HG02884 (cell line): ENCODE data around the gene TBL1X.
"Not testable (repeated sequence)": the region's sequence is repeated elsewhere in the genome, so short reads cannot be mapped to it uniquely, and the experiment has no call there.

Experiments used
- ATAC-seq: cut with Tn5 transposase; IDR thresholded peaks from one replicate; pipeline ENCODE4 v1.9.1; 2021; ENCODE audit warnings: mild to moderate bottlenecking, moderate library complexity; ENCODE audit not compliant: unreplicated experiment

The TBL1X gene

DNA sequence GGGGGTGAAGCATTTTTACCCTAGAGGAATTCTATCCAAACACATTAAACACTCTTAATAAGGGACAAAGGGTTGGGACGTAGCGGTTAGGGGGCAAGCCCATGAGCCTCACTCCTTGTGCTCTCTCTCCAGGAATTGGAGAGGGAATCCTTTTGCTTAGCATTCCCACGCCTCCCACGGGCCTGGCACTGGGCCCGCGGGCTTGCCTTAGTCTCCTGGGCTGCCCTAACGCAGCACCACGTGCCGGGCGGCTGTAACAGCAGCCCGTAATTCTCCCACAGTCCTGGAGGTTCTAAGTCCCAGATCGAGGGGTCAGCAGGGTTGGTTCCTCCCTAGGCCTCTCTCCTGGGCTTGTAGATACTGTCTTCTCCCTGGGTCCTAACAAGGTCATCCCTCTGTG is 67.5 kb downstream of the TBL1X start:
- no peak for ATAC-seq

DNA sequence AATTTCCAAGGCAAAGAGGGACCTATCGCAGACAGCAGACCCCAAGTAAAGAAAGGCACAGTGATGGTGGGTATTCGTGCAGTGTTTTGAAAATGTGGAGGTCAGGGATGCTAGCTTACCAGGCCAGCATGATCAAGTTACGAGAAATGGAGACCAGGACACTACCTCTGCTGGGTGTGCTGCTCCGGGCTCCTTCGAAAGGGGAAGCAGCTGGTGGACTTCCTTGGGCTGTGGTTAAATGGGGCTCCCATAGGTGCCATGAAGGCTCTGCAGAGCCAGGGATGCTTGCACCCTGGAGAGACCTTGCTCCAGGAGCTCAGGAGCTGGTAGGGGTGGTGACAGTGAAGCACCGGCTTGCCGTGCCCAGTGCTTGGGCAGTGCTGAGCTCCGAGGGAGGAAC is 68.8 kb downstream of the TBL1X start:
- ATAC-seq: no peak

DNA sequence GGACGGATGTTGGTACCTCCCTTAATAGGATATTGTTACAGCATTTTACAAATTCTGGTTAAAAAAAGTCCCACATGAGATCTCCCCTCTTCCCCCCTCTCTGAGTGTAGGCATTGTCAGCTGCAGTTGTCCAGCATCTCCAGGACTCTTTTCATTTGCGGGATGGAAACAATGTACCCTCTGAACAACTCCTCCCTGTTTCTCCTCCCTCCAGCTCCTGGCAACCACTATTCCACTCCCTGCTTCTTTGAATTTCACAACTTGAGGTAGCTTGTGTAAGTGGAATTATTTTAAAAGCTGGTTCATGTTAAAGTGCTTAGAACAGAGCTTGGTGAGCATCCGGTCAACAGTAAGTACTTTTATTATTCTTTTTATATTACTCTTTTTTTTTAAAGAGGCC is 69.8 kb downstream of the TBL1X start:
- ATAC-seq: no peak

- ATAC-seq: no peak
Measured at GRCh38 chrX:9535101-9535500, 70.2 kb downstream of the TBL1X start.

DNA sequence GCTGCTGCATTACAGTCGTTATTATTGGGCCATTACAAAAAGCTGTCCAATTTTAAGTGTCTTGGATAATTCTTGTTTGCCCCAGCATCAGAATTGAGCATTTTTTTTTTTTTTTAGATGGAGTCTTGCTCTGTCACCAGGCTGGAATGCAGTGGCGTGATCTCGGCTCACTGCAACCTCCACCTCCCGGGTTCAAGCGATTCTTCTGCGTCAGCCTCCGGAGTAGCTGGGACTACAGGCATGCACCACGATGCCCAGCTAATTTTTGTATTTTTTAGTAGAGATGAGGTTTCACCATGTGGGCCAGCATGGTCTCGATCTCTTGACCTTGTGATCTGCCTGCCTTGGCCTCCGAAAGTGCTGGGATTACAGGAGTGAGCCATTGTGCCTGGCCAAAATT is 71.3 kb downstream of the TBL1X start:
- not testable (repeated sequence) for ATAC-seq

DNA sequence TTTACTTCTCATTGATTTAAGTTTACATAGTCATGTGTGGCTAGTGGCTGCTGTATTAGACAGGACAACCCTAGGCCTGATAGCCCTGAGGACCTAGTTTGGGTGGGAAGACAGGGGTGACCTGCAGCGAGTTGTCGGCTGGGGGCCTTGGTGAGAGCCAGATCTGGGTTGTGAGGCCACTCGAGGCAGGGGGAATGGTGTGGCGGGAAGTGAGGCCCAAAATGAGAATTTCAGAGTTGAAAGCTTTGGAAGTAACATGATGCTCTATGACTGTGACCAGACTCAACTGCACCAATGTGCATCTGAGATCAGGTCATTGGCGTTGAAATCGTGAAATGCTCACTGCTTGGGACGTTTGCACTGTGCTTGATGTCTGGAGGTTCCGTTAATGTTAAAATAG is 72.9 kb downstream of the TBL1X start:
- no peak for ATAC-seq

GRCh38 chrX:9538544-9539045 is 73.7 kb downstream of the TBL1X start:
- no peak for ATAC-seq

DNA sequence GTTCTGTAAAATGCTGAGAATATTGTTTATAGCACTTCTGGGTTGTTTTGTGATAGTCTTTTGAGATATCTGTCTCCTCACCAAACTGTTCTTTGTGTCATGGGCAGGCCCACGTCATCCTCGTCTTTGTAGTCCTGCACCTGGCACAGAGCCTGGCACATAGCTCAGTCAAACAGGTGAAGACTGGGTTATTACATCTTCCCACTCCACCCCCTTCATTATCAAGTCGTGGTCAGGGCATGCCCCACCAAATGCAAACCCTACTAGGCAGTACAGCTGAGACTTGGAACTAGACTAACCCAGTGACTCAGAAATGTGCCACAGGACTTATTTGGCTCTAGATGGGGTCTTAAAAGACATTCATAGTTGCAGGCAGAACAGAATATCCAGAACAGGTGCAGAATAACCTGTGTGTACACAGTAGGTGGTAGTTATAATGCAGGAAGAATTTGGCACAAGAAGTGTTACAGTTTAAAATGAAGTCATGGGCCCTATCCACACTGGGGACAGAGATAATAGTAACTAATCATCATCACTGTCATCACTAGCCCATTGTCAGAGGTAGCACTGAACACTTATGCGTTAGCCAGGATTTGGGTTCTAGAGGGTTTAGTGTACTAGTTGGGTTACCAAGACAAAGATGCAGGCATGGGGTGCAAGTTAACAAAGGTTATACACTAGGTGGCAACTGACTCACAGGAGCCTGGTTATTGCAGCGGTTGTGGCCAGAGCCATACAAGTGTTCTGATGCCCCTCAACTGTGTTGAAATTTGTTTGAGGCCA is 74.9 kb downstream of the TBL1X start:
- no peak for ATAC-seq

DNA sequence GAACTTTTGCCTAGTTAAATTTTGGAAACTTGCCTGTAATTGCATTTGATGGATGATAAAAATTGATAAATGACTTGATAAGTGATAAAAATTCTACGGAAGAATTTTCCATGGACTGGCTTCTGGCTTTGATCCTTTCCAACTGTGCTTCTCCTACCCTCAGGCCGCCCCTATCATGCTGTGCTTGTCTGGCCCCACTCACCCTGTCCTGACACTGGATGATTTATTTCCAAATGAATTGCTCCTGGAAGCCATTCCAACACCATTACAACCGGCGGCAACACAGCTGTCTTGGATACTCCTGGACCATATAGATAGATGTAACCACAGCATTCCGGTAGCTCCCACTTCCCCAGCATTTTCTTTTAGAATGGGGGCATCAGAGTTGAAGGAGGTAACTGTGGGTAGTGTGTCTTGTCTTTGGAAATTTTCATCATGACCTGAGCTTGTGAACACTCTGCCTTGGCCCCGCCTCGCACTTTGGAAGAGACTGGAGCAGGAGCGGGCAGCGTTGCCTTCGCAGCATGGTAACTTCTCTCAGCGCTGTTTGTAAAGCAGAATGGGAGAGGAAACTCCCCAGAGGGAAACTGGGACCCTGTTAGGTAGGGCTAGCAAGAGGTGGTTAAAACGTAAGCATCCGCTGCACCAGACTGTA is 77.4 kb downstream of the TBL1X start:
- no peak for ATAC-seq

GRCh38 chrX:9542761-9543111 is 77.9 kb downstream of the TBL1X start:
- no peak for ATAC-seq

- no peak for ATAC-seq
Measured at GRCh38 chrX:9555354-9555753, 90.5 kb downstream of the TBL1X start.

- ATAC-seq: no peak
Measured at GRCh38 chrX:9557091-9557490, 92.2 kb downstream of the TBL1X start.

DNA sequence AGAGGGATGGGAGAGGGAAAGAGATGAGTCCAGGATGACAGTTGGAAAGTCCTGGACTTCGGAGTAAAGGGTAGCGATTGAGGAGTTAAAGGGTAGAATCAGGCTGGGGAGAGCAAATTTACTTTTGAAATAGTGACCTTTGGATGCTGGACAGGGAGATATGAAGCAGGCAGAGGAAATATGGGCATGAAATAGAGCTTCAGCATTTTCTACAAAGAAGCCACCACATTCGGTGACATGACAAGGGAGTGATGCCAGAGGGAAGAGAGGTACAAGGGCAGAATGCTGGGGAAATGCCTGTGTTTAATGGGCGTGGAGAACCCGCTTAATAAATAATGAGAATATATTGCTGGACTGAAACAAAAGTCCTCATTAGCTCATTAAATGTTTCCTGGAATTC is 92.7 kb downstream of the TBL1X start:
- ATAC-seq: no peak

DNA sequence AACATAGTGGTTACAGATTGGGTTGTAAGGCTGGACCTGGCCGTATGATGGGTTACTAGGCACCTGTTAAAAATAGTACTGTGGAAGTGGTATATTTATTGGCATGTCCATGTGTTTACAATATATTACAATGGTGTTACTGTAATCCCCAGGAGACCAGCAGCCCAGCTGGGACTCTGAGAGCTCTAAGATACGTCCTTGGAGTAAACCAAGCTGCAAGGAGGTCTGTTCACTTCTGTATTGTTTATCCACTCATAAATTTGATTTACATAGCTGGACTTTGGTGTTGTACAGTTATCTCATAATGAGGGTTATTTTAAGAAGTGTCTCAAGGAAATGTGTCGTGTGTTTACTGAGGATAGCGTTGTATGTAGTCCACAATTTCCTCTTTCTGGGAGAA is 93.8 kb downstream of the TBL1X start:
- ATAC-seq: no peak

DNA sequence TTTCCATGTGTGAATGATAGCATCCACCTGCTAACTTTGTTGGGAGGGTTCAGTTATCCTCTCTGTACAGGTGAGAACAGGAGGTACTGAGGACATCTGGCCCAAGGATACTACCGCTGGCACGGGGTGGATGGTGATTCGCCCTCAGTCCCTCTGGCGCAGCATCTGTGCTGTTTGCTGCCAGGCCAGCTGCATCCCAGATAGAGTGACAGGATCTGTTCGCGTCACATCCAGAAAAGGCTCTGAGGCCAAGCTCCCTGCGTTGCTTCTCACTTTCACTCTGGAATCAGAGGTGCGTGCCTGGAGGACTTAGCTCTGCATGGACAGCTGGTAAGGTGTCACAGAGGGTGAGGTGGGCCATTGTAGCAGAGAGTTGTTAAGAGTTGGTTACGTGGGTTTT is 95.4 kb downstream of the TBL1X start:
- ATAC-seq: no peak

DNA sequence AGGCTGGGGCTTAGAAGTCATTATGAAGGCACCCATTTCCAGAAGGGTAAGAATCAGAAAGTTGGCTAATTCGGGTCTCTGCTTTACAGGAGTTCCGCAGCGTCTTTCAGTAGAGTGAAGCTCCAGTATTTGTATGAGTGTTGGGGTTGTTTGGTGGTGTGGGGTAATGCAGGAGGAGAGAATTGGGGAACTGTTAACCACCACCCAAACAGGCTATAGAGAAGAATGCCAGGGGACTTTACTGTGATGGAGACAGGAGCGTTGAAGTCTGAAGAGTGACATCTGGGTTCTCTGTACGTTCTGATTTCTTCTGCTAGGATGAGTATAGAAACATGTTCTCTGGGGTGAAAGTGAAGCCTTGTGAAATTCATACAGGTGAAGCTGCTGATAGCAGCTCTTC is 96.3 kb downstream of the TBL1X start:
- no peak for ATAC-seq

- ATAC-seq: no peak
Measured at GRCh38 chrX:9562851-9563250, 98.0 kb downstream of the TBL1X start.

DNA sequence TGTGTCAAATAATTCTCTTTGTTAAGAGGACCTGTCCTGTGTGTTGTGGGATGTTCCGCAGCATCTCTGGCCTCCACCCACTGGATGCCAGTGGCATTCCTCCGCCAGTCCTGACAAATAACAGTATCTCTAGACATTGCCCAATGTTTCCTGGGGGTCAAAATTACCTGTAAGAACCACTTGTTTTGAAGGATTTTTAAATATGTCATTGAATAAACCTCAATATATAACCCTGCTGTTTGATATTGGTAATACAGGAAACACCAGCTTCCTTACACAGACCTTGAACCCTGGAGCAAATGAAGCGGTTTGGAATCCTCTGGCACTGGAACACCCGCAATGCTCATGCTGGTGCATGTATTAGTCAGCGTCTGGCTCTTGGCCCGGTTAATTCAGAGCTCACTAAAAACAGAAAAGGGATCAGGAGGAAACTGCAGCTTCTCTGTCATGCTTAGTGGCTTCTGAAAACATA is 101.3 kb downstream of the TBL1X start:
- no peak for ATAC-seq

GRCh38 chrX:9569876-9570301 is 105.0 kb downstream of the TBL1X start:
- ATAC-seq: no peak

GRCh38 chrX:9573282-9574106 is 108.6 kb downstream of the TBL1X start:
- ATAC-seq: no peak

DNA sequence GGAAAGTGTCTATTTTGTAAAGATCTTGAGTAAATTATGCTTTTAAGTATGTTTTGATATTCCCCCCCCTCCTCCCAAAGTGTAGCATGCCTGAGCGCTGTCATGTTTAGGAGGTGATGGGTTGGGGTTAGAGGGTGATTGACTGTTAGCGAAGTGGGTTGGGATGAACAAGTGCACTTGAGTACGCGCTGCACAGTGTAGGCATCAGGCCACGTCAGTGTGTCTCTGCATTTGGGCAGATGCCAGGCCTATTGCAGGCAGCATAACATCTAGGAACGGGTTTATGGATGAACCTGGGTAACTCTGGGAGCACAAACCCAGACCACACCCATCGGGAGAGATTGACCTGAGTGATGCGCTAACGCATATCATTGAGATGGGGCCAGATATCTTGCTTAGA is 111.2 kb downstream of the TBL1X start:
- ATAC-seq: no peak

DNA sequence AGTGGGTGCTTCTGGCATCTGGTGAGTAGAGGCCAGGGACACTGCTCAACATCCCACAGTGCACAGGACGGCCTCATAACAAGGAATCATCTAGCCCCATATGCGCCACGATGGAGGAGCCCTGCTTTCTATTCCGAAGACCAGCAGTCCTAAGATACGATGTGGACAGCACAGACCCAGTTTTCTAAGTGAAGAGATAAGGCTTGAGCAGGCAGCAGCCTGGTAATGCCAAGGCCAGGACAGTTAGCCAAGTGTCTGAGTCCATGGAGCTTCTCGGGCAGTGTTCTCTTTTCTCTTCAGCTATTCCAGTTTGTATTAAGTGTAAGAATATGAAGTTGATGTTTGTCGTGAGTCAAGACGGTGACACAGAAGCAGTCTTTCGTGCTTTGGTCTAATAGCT is 112.7 kb downstream of the TBL1X start:
- no peak for ATAC-seq
